SK-N-MC (cell line): ENCODE results near the gene ARHGAP24.

ENCODE experiments used
- EZH2 ChIP-seq: fragments of 200-600 bp; sonication (generic); IDR thresholded peaks from one replicate; pipeline ENCODE4 v1.6.1; 2017; ENCODE audit warnings: antibody characterized with exemption
- FOXP2 ChIP-seq: optimal IDR thresholded peaks from 2 replicates; pipeline ENCODE3; 2011; ENCODE audit warnings: mild to moderate bottlenecking, moderate library complexity; ENCODE audit not compliant: insufficient read depth; ENCODE audit errors: extremely low read length, control extremely low read depth
- POLR2AphosphoS5 ChIP-seq: IDR thresholded peaks from 2 replicates; pipeline ENCODE4 v1.6.1; 2012; ENCODE audit warnings: mild to moderate bottlenecking, low read depth, low read length, borderline replicate concordance

- no peak for TF ChIP-seq EZH2
- no peak for TF ChIP-seq POLR2AphosphoS5
- TF ChIP-seq FOXP2: no peak
Measured at GRCh38 chr4:85606505-85606904, 131.6 kb downstream of the ARHGAP24 start.
